ENCODE results near the gene LMOD3. TPM values are rescaled to one million over a fixed set of nuclear protein-coding genes. Genes with fewer than 3 reads are reported as not detected.

Gene LMOD3
- total RNA-seq, 2 donors from 2014 or later = not detected

DNA sequence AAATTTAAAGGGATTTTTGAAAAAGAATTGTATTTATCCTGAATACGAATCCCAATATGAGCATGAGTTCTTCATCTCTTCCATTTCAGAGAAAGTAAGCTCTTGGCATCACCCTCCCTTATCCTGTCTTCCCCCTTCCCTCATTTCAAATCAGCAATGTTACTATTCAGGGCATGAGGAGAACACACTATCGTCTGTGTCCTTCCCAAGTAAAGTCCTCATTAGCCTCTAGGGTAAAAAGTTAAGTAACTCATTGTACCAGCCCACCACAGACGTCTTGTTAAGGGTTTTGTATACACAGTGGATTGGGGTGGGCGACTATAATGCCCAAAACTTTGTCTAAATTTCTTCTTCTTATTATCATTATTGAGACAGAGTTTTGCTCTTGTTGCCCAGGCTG lies 22.8 kb downstream of the LMOD3 start:
- intact Hi-C loops (cut with DNase I) = no loop called here
- DNase-seq (ENCODE audit: low spot score) = no peak

DNA sequence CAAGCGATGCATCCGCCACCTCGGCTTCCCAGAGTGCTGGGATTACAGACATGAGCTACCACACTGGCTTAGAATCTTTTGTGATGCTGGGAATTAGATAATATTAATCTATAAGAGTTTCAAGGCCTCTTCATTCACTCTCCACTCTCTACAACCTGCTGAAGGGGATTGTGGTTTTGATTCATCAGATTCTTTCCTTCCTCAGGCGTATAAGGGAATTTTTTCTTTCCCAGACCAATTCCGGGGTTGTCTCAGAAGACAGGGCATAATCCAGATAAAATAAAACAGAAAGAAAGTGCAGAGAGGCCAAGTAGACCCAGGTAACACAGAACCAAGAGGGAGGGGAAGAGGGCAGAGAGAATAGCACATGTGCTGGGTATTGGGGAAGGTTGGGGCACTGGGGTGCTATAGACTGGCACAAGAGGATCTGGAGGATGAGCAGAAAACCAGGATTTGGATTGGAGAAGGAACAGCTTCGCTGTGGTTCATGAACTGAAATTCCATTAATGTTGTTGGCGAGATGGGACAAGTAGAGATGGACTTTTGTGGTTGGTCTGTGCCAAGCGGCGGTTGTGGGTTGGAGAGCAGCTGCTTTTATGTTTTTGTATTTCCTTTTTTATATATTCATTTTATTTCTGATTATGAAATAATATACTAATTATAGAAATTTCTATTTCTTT lies 24.8 kb downstream of the LMOD3 start:
- no peak for DNase-seq (ENCODE audit: low spot score)
- intact Hi-C loops (cut with DNase I) = no loop called here

DNA sequence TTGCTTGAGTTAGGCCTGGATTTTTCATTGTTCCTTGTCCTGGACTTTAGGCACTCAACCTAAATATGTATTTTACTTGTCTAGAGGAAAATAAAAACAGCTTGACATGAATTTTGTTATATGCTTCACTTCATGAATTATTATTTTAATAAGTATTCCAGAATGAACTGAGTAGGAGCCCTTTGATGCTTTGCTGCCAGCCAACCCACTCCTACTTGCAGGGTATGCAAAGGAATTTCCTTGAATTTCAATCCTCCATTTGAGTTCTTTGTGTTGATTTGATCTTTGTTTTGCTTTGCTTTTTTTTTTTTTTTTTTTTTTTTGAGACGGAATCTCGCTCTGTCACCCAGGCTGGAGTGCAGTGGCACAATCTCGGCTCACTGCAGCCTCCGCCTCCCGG lies 26.1 kb downstream of the LMOD3 start:
- intact Hi-C loops (cut with DNase I) = no loop called here
- no peak for DNase-seq (ENCODE audit: low spot score)

DNA sequence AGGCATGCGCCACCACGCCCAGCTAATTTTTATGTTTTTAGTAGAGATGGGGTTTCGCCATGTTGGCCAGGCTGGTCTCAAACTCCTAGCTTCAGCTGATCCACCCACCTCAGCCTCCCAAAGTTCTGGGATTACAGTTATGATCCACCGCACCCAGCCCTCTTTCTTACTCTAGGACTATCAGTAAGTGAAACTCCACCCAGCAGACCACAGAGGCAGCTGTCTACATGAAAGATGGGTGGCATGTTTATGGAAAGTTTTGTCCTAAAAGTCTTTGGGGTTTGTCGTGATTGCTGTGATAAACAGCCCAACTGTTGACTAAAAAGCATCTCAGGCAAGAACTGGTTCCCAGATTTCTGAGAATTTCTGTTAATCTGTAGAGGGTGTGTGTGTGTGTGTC lies 26.8 kb downstream of the LMOD3 start:
- DNase-seq (ENCODE audit: low spot score) = no peak
- intact Hi-C loops (cut with DNase I) = no loop called here

DNA sequence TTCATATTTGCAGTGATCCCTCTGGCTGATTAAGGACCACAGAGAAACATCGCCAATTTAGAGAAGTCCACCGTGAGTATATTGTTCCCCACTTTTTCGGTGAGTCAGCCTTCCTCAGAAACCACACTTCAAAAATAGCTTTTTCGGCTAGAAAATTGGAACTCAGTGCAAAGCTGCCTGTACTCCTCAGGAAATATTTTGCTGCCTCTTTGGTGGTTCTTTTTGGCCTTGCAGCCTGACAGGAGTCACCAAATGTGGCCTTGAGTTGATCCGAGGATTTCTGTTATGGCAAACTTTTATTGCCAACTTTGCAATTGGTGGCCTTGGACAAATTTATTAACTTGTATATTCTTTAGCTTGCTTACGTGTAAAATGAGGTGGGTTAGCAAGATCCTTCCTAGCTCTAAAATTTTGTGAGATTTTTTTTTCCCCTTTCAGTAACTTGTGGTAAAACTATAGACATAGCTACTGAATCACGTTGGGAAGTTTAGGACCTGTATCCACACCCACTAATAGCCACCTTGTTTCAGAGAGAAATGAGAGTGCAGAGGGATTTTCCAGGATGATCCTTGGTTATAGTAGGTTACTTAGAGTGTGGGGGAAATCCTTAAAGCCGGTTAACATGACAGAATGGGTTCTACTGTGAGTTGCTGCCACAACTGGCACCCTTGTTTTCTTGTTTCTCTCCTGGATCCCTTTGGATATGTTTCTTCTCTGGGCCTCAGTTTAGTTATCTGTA lies 27.8 kb downstream of the LMOD3 start:
- DNase-seq (ENCODE audit: low spot score) = no peak
- intact Hi-C loops (cut with DNase I) = no loop called here

DNA sequence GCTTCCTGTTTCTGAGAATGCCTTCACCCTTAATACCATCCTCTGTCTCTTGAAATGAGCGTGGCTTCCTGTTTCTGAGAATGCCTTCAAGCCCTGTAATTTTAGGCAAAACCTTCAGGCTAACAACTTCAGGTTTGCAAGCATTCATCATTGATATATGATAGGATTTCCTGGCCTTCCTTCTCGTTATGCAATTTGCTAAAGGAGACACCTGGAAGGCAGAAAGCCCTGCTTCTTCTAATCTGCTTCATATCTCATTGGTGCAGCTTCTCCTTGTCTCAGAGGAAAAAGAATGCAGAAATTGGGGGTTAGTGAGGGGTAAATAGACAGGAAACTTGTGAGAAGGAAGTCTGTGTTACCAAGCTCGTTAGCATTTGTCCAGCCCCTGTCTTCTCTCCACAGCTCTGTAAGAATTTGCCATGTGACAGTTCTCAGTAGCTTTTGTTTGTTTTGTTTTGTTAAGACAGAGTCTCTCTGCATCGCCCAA lies 30.3 kb downstream of the LMOD3 start:
- intact Hi-C loops (cut with DNase I) = no loop called here
- no peak for DNase-seq (ENCODE audit: low spot score)

DNA sequence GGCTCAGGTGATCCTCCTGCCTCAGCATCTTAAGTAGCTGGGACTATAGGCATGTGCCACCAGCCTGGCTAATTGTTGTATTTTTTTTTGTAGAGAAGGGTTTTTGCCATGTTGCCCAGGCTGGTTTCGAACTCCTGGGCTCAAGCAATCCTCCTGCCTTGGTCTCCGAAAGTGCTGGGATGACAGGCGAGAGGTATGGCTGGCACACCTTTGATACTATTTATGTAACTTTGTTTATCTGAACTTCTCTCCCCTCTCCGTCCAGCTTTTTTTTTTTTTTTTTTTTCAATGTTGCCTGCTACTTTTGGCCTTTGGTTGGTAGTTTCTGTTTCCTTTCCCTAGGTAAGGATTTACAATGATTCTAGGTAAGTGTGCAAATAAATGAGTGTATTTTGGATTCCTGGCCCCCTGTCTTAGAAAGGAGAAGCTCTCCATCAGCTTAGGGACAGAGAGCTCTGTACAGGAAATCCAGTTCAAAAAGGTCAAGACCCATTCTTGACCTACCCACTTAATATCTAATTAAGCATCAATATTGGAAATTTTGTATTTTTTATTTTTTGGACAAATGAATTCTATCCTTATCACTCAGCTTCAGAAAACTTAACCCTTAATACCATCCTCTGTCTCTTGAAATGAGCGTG lies 30.9 kb downstream of the LMOD3 start:
- intact Hi-C loops (cut with DNase I) = no loop called here

DNA sequence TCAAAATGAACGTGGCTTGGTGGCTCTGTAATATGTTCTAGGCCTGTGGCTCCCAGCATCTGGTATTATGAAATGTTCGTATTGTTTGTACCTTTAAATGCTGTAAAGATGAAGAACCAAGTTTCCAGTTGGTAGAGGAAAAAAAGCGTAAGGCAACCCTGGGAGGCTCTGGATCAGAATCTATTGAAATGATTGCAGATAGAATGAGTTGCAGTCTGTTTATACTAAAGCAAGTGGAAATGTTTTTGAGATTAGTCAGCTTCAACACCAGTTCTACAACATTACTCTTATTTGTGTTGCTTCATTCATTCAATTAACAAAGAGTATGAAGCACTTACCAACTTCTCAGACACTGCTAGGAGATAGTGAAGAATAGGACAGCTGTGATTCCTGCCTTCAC lies 32.4 kb downstream of the LMOD3 start:
- intact Hi-C loops (cut with DNase I) = no loop called here

More for the DNA sequence above, 30.9 kb downstream of the LMOD3 start:
- DNase-seq (ENCODE audit: low spot score) = no peak

DNA sequence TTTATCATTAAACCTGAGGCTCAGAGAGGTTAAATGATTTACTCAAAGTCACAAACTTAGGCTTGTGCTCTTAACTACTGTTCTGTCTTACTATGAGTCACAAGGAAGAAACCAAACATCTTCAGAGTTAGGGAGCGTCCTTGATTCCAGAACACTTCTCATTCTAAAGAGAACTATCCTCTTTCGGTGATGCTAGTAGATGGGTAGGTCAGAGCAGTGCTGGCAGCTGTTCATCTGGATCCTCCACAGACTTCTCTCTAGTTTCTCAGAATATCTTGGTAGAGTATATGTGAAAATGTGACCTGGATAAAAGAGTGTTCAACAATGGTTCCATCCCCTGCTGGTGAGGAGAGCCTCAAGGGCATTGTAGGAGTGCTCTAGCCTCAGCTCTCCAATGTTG lies 34.3 kb downstream of the LMOD3 start:
- DNase-seq (ENCODE audit: low spot score) = no peak
- intact Hi-C loops (cut with DNase I) = no loop called here

More for the DNA sequence above, 32.4 kb downstream of the LMOD3 start:
- no peak for DNase-seq (ENCODE audit: low spot score)

DNA sequence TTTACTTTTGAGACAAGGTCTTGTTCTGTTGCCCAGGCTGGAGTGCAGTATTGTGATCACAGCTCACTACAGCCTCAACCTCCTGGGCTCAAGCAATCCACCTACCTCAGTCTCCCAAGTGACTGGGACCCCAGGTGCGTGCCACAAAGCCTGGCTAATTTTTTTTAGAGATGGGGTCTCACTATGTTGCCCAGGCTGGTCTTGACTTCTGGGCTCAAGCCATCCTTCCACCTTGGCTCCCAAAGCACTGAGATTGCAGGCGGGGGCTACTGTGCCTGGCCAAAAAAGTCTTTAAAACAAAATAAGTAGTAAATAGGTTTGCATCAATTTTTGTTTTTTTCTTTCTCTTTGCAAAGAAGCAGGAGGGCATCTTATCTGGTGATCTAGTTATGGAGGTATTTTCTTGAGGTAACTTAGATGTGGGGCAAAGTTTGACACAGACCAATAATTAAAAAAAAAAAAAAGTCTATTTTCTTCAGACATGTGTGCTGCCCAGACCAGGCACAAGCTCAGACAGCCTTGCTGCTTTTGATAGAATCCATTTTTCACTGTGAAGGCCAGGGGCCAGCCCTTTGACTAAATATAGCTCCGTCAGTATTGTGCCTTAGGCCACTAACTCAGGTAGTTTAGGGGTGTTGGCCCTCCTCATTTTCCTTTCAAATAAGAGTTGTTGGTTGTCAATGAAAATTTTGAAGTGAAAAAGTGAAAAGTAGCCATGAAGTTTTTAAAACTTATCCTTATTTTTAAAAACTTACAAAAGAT lies 35.2 kb downstream of the LMOD3 start:
- DNase-seq (ENCODE audit: low spot score) = no peak
- intact Hi-C loops (cut with DNase I) = no loop called here

DNA sequence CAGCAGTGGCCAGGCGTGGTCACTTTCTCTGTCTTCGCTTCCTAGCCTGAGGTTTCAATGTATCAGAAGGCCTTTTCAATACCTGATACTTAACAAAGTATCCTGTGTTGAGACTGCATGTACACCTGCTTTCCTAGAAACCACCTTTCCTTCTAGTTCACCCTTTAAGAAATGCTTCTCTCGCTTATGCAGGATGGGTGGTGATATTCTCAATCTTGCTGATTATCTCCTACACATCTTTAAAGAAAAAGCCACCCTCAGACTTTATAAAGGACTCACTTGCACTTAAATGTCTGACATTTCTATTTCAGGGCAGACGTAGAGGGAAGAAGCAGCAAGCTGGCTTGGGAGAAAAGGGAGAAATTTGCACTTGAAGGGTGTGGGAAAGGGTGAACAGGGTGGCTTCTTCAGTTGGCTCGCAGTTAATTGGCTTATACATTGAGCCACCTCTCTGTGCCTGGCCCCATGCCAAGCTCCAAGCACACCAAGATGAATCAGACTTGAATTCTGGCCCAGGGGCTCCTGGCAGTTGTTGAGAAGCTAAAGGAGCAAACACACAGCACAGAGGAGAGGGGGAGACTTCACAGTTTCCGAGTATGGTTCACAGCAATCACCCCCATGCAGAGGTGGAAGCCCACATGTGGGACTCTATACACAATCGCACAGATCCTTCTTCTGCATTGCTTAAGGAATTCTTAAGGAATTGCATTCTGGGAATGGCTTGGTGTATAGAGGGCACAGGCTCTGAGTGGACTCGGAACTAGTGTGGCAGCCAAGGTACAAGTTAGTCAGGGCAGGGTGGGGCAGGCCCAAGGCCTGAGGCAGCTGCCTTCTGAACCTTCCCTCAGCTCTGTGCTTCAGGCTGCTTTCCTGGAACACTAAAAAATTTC lies 36.3 kb downstream of the LMOD3 start:
- peak; percentile 96 for DNase-seq (ENCODE audit: low spot score)
- intact Hi-C loops (cut with DNase I) = no loop called here

DNA sequence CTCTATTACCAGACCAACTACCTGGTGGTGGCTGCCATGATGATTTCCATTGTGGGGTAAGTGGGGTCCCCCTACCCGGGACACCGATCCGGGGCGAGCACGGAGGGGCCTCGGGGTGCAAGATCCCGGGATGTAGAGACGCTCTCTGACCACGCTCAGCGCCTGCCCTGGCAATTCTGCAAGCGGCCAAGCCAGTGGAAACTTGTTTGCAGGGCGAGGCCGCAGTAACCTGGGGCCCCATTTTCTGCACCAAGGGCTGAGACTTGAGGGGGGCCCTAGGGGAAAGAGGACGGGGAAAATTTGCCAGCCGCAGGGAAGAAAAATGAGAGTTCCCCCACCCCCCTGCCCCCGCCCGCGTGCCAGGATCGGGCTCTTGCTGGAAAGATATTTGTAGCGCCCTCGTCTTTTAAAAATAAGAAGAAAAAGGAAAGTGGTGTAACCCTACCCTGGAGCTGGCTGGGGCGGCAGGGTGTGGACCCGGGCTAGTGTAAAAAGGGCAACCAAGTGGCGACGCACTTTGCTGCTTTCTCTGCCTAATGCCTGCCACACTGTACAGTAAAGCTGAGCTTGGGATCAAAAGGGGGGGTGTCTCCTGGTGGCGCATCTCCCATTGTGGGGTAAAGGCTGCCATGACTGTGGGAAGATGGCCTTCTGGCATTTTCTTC lies 37.1 kb downstream of the LMOD3 start:
- intact Hi-C loops (cut with DNase I) = no loop called here
- DNase-seq (ENCODE audit: low spot score) = peak; percentile 80

DNA sequence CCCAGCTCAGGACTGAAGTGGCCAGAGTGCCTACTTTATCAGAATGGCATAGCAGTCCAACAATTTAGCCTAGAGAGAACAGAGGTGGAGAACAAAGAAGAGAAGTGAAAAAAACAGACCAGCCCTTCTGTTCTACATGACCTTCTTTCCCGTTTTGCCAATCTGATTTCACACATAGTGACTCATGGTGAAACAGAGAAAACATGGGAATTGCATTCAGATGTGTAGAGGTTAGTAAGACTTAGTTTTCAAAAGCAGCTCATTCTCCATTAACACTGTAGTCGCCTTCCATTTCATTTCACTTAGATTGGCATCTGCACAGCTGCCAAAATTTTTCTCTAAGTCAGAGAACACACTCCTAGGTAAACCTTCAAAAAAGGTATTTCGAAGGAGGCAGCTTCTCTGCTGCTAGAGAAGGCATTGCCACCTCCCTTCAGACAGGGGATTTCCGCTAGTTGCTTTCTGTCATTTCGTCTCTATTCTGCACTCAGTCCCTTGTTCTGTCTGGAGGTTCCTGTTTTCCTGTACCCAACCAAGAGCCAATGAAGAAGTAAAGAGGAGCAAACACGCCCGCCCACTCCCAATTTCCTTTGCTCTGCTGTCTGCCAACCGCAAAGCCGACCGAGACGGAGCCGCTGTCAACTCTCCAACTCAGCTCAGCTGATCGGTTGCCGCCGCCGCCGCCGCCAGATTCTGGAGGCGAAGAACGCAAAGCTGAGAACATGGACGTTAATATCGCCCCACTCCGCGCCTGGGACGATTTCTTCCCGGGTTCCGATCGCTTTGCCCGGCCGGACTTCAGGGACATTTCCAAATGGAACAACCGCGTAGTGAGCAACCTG lies 37.8 kb downstream of the LMOD3 start, which contains the start of gene ARL6IP5:
Gene ARL6IP5, plus strand, starts transcription at position 612 of the 842 bp plus-strand sequence. Its CDS starts 111 bp downstream, at position 723.
- peak; percentile 98 for DNase-seq (ENCODE audit: low spot score)
- intact Hi-C loops (cut with DNase I) = no loop called here

DNA sequence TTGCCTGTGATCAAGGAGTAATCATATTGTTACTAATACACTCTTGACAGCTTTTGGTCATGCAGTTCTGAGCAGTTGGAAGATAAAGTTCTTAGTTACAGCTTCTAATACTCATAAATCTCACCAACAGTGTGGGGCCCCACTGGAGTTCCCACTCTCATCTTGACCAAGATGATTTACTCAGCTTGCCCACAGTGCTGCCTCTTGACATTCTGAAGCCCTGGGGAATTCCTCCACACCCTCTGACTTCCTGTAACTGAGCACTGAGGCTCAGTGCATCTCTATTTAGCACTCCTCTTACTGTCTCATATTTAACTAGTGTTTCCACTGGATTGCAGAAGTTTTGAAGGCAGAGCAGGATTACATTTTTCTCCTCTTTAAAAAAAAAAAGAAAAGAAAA lies 39.6 kb downstream of the LMOD3 start:
- intact Hi-C loops (cut with DNase I) = no loop called here
- DNase-seq (ENCODE audit: low spot score) = no peak

DNA sequence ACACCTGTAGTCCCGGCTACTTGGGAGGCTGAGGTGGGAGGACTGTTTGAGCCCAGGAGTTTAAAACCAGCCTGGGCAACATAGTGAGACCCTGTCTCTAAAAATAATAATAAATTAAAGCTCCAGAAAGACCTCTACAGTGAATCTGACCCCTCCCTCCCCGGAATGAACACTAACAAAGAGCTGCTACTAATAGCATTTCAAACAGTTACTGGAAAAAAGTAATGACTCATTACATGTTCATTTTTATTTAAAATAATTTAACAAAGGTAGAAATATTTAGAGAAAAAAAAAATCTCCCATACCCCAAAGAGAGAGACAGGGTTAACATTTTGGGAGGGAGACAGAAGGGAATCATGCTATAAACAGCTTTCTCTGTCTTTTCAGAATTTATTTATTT lies 40.0 kb downstream of the LMOD3 start:
- intact Hi-C loops (cut with DNase I) = no loop called here
- DNase-seq (ENCODE audit: low spot score) = no peak

DNA sequence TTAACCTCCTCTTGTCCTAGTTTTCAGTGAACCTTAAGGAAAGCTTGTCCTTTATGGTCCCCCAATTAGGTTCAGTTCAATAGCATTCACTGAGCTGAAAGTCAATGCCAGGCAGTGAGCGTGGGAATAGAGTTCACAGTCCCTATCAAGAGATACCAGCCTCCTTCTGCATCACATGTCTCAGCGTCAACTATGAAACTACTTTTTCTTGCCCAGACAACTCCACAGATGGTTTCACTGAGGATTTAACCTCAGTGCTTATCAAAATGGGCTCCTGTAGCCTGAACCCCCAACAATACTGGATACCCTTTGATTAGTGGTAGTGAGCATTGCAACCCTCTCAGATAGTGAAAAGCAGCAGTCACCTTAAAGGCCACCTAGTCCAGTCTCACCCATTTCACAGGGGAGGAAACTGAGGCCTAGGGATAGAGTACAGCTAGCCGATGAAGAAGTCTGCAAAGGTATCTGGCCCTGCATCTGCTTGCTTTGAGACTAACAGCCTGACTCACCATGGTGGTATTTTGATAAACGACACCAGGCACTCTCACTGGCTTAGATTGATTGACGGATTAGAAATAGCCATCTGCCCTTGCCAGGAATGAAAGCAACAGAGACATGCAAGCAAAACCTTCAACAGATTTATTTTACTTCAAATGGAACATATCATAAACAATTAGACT lies 40.7 kb downstream of the LMOD3 start:
- intact Hi-C loops (cut with DNase I) = no loop called here
- DNase-seq (ENCODE audit: low spot score) = no peak
